ENCODE measurements around the gene RIPK4.

DNA sequence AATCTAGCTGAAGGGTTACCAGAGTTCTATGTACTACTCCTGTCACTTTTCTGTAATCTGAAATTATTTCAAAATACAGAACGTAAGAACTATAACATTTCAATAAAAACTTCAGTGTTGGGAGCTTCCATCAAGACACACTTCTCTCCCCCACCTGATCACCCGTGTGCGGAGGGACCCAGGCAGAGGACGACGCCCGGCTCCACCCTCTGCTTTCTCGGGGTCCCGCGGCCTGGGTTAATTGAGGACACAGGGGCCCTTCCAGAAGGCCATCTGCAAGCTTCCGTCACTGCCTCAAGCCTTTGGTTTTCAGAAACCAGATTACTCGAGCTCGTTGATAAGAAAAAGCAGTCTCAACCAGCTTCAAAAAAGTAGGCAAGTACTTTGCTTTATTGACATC lies 27.8 kb downstream of the RIPK4 start:
- no peak for TF ChIP-seq CTCF (IDR thresholded peaks at IDR 0.05)
- TF ChIP-seq EZH2 (IDR thresholded peaks at IDR 0.05; ENCODE audit: borderline replicate concordance, insufficient read depth, low read depth, low read length, poor library complexity, severe bottlenecking): no peak

Data from B cell (primary cell).